ENCODE data around the gene TIMM21. TPM values are rescaled to one million over a fixed set of nuclear protein-coding genes. Genes with fewer than 3 reads are reported as not detected.

Gene TIMM21
- total RNA-seq, 1 donor from 2014 or later = 27.0 TPM

DNA sequence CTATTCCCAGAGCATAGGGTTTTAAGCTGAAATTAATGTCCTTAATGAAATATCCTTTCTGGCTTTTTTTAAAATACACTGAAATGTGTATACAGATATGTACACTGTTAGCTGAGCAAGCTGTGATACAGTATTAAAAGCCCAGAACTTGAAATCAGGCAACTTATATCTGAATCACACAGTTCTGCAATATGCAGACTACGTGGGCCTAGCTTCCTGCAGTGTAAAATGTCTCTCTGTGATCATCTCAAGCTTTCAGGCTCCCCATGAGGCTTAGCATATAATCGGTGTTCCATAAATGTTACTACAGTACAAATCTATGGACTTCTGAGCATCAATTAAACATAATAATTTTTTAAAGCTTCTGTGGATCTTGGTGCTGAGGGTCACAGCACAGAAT is 8.9 kb upstream of the TIMM21 start:
- H3K4me3 ChIP-seq (ENCODE audit: low read depth, low read length) = no peak overlapping the region
- no peak for DNase-seq (ENCODE audit: low read depth)
- H3K36me3 ChIP-seq (ENCODE audit: control insufficient read depth, insufficient read depth, low read length) = no peaks in the 10 kb centered on the region
- TF ChIP-seq, protein P1, sequence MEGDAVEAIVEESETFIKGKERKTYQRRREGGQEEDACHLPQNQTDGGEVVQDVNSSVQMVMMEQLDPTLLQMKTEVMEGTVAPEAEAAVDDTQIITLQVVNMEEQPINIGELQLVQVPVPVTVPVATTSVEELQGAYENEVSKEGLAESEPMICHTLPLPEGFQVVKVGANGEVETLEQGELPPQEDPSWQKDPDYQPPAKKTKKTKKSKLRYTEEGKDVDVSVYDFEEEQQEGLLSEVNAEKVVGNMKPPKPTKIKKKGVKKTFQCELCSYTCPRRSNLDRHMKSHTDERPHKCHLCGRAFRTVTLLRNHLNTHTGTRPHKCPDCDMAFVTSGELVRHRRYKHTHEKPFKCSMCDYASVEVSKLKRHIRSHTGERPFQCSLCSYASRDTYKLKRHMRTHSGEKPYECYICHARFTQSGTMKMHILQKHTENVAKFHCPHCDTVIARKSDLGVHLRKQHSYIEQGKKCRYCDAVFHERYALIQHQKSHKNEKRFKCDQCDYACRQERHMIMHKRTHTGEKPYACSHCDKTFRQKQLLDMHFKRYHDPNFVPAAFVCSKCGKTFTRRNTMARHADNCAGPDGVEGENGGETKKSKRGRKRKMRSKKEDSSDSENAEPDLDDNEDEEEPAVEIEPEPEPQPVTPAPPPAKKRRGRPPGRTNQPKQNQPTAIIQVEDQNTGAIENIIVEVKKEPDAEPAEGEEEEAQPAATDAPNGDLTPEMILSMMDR (IDR thresholded peaks at IDR 0.05; ENCODE audit: insufficient read depth, low read length, poor library complexity, severe bottlenecking) = no peak
- no peaks in the 10 kb centered on the region for H3K27me3 ChIP-seq (ENCODE audit: control insufficient read depth, insufficient read depth, low read length)

DNA sequence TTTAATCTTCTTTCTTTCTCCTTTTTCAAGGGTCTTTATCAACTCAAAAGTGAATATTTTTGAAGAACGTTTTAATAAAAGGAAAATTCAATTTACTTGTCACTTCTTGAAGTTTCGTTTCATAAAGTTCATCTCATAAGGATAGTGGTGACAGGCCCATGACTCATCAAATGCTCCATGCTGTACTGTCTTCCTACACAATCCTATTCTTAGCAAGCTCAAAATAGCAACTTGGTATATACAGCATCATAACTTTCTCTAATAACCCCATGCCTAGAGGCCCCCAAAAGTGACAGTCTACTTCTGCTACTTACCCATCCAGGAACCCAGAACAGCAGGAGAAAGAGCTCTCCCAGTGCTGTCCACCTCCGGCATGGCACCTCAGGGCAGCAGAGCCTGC is 8.4 kb upstream of the TIMM21 start:
- Histone ChIP-seq H3K36me3 (ENCODE audit: control insufficient read depth, insufficient read depth, low read length) (no peaks in the 10 kb centered on the region), H3K27me3 (ENCODE audit: control insufficient read depth, insufficient read depth, low read length) (no peaks in the 10 kb centered on the region), H3K4me3 (ENCODE audit: low read depth, low read length) (no peak overlapping the region)
- DNase-seq (ENCODE audit: low read depth) = no peak
- TF ChIP-seq, protein P1 (IDR thresholded peaks at IDR 0.05; ENCODE audit: insufficient read depth, low read length, poor library complexity, severe bottlenecking) = no peak

DNA sequence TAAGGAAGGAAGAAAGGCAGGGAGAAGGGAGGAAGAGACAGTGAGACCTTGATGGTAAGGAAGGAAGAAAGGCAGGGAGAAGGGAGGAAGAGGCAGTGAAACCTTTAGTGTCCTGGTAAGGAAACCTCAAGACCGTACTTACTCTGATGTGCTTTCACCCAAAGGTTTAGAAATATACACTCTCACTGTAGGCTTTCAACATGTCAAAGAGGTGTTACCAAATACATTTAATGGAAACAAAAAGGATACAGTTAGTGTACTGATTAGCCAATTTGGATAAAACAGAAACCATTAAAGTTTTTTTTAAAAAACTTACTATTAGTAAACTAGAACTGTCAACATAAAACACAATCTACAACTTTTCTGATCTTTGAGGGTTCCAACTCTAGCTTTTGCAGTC is 7.7 kb upstream of the TIMM21 start:
- no peak overlapping the region for H3K4me3 ChIP-seq (ENCODE audit: low read depth, low read length)
- H3K36me3 ChIP-seq (ENCODE audit: control insufficient read depth, insufficient read depth, low read length) = no peaks in the 10 kb centered on the region
- DNase-seq (ENCODE audit: low read depth) = no peak
- TF ChIP-seq, protein P1 (IDR thresholded peaks at IDR 0.05; ENCODE audit: insufficient read depth, low read length, poor library complexity, severe bottlenecking) = no peak
- H3K27me3 ChIP-seq (ENCODE audit: control insufficient read depth, insufficient read depth, low read length) = no peaks in the 10 kb centered on the region

DNA sequence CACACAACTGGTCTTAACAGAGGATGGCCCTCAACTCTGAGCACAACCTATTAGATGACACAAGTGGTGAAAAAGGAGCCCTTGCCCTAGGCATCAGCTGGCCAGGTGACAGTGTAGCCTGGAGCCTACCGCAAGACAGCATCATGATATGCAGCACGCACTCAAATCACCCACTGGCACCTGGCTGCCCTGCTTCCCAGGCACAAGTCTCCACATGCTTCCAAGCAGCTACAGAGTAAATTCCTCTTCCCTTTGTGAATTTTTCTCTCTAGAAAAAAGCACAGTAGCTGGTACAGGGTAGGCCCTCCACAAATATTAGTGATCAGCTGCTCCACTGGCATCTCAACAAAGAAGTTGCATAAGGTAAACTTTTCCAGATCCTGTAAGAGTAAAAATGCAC is 6.7 kb upstream of the TIMM21 start:
- DNase-seq (ENCODE audit: low read depth) = no peak
- Histone ChIP-seq H3K27me3 (ENCODE audit: control insufficient read depth, insufficient read depth, low read length) (no peaks in the 10 kb centered on the region), H3K36me3 (ENCODE audit: control insufficient read depth, insufficient read depth, low read length) (no peaks in the 10 kb centered on the region), H3K4me3 (ENCODE audit: low read depth, low read length) (no peak overlapping the region)
- TF ChIP-seq, protein P1 (IDR thresholded peaks at IDR 0.05; ENCODE audit: insufficient read depth, low read length, poor library complexity, severe bottlenecking) = no peak

DNA sequence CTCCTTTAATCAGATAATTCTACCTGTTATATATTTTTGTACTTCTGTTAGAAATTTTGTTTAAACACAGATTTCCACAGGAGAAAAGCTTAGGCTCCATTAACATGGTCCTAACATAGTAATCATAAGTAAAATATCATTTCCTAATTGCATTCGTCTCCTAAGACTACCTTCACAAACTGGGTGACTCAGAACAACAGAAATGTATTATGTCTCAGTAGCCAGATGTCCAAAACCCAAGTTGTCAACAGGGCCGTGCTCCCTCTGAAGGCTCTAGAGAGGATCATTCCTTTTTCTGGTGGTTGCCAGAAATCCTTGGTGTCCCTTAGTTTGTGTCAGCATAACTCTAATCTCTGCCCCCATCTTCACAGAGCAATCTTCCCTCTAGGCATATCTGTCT is 6.1 kb upstream of the TIMM21 start:
- H3K4me3 ChIP-seq (ENCODE audit: low read depth, low read length) = no peak overlapping the region

DNA sequence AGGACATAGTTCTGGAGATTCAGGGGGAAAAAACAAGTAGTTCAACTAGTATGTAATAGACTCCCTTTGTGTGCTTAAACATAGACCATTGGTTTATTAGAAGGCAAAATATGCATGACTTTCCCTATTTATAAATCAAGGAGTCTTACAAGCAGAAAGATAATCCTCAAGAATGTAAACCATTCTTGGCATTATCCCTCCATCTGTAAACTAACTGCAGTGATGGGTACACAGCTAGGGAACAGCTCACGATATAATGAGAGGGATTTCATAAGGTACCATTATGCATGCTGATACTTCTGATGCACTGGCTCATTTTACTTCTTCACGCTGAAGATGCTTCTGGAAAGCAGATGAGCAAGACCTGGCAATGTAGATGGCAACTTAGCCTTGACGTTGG is 1.6 kb upstream of the TIMM21 start:
- Histone ChIP-seq H3K36me3 (ENCODE audit: control insufficient read depth, insufficient read depth, low read length) (no peaks in the 10 kb centered on the region), H3K27me3 (ENCODE audit: control insufficient read depth, insufficient read depth, low read length) (no peaks in the 10 kb centered on the region), H3K4me3 (ENCODE audit: low read depth, low read length) (no peak overlapping the region)
- DNase-seq (ENCODE audit: low read depth) = no peak
- TF ChIP-seq, protein P1 (IDR thresholded peaks at IDR 0.05; ENCODE audit: insufficient read depth, low read length, poor library complexity, severe bottlenecking) = no peak

More for the DNA sequence above, 6.1 kb upstream of the TIMM21 start:
- Histone ChIP-seq H3K36me3 (ENCODE audit: control insufficient read depth, insufficient read depth, low read length) (no peaks in the 10 kb centered on the region), H3K27me3 (ENCODE audit: control insufficient read depth, insufficient read depth, low read length) (no peaks in the 10 kb centered on the region)
- no peak for DNase-seq (ENCODE audit: low read depth)
- TF ChIP-seq, protein P1 (IDR thresholded peaks at IDR 0.05; ENCODE audit: insufficient read depth, low read length, poor library complexity, severe bottlenecking) = no peak
